ENCODE results near the gene CGNL1.
A peak's percentile ranks its signal among the peaks of the same experiment; 100 is the strongest.

The CGNL1 gene

GRCh38 chr15:57552678-57553334, 176.5 kb downstream of the CGNL1 start:
- no peak for DNase-seq

GRCh38 chr15:57553526-57553925, 177.2 kb downstream of the CGNL1 start:
- no peak for DNase-seq

DNA sequence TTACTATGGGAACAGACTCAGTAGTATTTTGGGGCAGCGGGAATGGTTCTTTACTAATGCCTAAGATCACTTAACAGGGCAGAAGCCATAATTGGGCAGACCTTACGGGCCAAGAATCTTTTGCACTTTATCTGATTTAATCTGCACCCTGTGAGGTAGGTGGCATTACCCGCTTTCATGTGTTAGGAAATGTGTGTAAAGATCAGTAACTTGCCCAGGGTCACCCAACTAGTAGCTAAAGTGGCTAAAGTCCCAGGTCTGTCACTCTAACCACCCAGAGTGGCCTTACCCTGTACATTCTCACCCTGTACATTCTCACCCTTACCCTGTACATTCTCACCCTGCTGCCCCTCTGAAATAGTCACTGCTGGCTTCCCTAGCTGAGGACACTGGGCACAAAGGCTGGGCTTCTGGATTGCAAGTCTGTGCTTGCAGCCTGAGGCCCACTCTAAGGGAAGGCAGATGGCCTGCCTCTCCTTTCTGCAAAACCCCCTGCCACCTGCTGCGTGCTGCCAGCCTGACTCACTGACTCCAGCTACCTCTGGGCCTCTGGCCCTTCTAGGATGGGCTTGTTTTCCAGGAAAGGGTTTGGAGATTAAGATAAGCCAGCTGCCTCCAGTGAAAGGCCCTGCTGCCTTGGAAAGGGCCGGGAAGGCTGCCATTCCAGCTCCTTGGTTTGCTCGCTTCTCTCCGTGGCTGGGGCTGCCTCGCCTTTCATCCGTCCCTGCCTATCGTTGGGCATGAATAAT, 177.9 kb downstream of the CGNL1 start:
- DNase-seq, result no peak

GRCh38 chr15:57554812-57555179, 178.5 kb downstream of the CGNL1 start:
- DNase-seq, result no peak

DNA sequence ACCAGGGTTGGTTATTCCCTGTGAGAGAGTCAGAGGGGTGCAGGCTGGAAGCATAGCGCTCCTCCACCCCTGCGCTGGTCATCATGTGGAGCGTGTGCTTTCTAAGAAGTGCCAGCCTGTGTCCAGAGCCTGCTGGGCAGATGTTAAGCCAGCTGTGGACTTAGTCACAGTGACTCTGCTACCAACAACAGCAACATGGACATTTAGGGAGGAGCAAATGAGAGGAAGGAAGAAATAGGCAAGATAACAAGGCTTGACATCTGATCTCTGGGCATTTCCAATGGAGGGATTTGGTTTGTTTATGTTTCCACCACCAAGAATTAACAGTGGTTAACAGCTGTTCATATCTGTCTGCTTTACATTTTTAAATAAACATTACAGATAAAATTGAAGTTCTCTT, 179.0 kb downstream of the CGNL1 start:
- DNase-seq, result no peak

- no peak for DNase-seq
Observed at GRCh38 chr15:57556040-57556439, 179.7 kb downstream of the CGNL1 start.

- no peak for DNase-seq
Observed at GRCh38 chr15:57557267-57557666, 181.0 kb downstream of the CGNL1 start.

DNA sequence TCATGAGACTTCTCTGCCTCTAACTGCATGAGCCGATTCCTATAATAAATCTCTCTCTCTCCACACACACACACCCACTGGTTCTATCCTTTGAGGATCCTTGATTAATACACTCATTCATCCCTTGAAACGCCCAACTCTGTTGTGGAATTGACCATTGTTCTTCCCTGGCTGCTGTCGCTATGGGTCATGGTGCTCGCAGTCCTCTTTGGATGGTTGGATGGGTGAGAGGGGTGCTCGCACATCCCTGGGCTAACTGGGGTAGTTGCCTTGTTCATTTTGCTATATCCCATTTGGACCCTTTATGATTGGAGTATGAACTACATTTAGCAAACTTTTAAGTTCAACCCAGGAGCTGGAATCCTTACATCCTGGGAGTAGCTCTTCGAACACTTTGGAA, 181.5 kb downstream of the CGNL1 start:
- no peak for DNase-seq

DNA sequence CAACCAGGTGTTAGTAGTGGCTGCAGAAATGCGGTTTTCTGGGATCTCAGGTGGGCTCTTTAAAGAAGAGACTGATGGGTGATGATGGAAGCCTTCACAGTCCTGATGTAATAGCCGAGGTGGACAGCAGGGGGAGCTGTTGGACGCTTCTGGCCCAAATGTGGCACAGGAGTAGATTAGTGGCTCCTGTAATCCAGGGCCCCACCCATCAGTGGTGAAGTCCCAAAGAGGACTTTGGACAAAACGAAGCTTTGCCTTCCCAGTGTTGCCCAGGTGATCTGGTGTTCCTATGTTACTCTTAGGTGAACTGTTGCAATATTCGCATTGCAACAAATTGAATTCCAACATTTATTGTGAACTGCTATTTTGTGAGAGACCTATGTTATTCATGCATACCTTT, 183.6 kb downstream of the CGNL1 start:
- peak; percentile 76 for DNase-seq

- peak; percentile 52 for DNase-seq
Observed at GRCh38 chr15:57561041-57561711, 184.9 kb downstream of the CGNL1 start.

GRCh38 chr15:57562196-57562769, 186.0 kb downstream of the CGNL1 start:
- no peak for DNase-seq

DNA sequence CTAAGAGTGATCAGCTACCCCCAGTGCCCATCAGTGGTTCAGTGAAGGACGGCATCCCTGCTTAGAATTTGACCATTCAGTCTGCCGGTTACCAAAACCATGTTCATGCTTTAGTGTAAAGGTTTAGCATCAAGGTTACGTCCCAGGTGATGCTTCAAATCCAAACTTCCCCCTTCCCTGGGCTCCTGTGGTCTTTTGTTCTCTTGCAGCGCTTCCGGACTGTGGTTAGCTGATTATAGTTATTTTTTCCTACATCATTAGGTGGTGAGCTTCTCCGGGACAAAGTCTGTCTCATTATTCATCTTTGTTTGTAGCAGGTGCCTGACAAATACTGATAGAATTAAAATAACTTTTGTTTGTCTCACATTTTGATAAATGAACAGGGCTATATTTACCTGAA, 187.1 kb downstream of the CGNL1 start:
- no peak for DNase-seq

DNA sequence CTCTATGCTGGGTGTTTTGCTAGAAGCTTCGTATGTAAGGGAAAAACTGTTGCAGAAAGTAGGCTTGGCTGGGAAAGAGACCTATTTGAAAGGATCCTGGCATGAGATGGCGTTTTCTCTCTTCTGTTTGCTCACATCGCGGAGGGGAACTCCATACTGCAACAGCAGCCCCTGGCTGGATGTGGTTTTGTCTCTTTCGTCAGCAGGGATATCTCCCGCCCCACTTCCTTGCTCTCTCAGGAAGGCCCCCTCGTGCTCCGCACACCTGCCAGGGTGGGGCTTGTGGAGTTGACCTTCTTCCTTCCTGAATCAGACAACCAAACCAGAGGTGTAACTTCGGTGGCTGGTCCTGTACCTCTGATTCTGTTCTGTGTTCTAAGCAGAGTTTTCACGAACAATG, 189.0 kb downstream of the CGNL1 start:
- DNase-seq, result peak; percentile 15

DNA sequence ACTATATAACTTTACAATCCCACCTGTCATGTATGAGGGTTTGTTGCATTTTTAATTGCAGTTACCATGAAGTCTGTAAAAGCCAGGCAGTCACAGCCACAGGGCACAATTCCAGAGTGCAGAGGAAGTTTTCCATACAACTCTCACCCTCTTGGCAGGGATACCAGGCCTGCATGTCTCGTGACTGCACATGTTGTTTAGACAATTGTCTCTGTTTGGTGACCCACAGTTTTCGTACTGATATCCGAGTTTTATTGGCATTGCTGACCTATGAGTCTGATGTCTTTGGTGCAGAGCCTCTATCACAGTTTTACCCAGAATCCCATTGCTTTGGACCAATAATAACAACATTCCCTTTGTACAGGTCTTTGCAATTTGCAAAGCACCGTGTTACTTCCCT, 190.5 kb downstream of the CGNL1 start:
- no peak for DNase-seq

DNA sequence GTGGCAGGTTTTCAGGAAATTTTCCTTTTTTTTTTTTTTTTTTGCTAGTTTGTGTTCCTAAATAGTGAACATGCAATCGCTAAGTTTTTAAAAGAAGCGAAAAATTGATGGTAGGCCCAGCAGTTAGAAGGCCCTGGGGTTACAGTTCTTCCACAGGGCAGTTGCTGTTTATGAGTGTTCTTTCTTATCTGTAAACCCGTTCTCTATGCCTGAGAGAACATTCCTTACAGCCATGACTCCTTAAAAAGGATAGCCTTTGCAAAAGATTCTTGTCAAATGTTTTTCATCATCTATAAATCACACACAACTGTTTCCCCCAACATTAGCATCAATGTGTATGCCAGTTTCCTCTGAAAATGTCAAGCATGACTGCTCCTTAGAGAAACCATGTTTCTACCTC, 191.6 kb downstream of the CGNL1 start:
- DNase-seq, result no peak

- DNase-seq, result no peak
Observed at GRCh38 chr15:57568299-57568698, 192.0 kb downstream of the CGNL1 start.

- no peak for DNase-seq
Observed at GRCh38 chr15:57570340-57570739, 194.0 kb downstream of the CGNL1 start.

GRCh38 chr15:57570994-57571393, 194.7 kb downstream of the CGNL1 start:
- no peak for DNase-seq

- no peak for DNase-seq
Observed at GRCh38 chr15:57571725-57572124, 195.4 kb downstream of the CGNL1 start.

GRCh38 chr15:57572468-57572867, 196.2 kb downstream of the CGNL1 start:
- DNase-seq, result no peak

GRCh38 chr15:57573151-57573550, 196.8 kb downstream of the CGNL1 start:
- DNase-seq, result no peak

- DNase-seq, result no peak
Observed at GRCh38 chr15:57575363-57575762, 199.1 kb downstream of the CGNL1 start.

- DNase-seq, result no peak
Observed at GRCh38 chr15:57578288-57578900, 202.1 kb downstream of the CGNL1 start.
